IPS DF 4.7 (cell line): ENCODE measurements around the gene TMEM233.

Source experiments
- DNase-seq: peaks from one replicate; pipeline ENCODE4 v3.0.0-alpha.2; 2013; ENCODE audit warnings: low spot score; ENCODE audit errors: extremely low read depth

The TMEM233 gene

DNA sequence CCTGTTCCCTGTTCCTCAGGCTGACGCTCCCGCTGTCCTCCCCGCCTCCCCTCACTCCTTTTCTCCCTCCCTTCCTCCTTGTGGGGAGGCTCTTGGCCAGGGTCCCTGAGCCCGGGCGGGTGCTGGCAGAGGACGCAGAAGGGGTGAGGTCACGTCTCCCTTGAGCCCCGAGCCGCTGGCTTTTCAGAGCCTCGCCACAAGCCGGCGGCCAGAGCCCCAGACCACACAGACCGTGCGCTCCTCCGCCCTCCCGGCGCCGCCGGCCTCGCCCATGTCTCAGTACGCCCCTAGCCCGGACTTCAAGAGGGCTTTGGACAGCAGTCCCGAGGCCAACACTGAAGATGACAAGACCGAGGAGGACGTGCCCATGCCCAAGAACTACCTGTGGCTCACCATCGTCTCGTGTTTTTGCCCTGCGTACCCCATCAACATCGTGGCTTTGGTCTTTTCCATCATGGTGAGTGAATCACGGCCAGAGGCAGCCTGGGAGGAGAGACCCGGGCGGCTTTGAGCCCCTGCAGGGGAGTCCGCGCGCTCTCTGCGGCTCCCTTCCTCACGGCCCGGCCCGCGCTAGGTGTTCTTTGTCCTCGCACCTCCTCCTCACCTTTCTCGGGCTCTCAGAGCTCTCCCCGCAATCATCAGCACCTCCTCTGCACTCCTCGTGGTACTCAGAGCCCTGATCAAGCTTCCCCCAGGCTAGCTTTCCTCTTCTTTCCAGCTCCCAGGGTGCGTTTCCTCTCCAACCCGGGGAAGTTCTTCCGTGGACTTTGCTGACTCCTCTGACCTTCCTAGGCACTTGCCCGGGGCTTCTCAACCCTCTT lies at the start of gene TMEM233:
TSS of gene TMEM233 (plus strand) at position 197 of the 821 bp plus-strand sequence. CDS start at position 272, 75 bp downstream.
- DNase-seq: no peak

DNA sequence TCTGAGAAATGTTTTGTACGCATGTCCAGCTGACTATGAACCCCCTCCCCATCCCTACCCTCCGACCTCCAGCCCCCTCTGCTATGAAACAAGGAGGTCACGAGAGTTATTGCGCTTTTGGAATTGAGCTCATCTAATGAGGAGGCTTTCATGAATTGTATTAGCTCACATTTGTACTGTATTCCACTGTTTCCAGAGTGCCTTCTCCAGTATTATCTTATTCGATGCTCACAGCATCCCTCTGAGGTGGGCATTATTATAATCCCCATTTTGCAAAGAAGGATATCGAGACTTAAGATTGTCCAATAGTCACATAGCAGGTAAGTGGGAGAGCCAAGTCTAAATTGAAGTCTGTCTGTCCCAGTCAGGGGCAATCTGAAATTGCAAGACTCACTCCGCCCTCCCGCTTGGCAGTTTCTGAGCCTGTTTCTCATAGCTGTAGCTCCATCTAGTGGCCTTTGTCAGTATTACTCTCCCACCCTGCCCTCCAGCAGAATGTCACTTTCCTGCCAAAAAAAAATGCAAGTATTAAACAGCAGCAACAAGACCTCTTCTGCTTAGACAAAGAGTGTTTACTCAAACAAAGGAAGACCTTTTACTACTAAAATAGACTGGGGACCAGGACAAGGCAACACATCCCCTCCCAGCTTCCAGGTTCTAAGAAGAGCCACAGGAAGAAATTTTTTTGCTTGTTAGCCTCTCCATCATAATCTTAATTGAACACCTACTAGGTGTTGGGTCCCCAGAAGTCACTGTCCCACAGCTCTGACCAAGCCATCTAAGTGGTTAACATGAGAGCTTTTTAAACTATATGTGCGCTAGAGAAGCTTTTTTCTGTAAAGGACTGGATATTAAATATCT lies 48.6 kb upstream of the TMEM233 start:
- peak; percentile 74 for DNase-seq

DNA sequence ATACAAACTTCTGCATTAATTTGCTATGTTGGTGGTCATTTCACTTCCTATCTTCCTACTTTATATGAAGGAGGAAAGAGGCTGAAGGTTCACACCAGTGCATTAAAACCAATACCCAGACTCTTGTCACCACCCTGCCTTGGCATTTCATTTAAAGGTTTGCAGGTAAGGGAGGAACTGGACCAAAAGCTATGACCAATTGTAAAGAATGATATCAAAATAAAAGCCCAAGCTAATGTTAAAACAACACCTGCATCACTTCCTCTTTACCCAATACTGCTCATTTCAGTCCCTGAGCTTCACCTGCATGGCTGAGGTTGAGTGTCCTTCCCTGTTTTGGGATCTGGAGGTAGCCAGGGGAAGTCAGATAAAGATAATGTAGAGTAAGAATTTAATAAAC lies 47.2 kb upstream of the TMEM233 start:
- no peak for DNase-seq

DNA sequence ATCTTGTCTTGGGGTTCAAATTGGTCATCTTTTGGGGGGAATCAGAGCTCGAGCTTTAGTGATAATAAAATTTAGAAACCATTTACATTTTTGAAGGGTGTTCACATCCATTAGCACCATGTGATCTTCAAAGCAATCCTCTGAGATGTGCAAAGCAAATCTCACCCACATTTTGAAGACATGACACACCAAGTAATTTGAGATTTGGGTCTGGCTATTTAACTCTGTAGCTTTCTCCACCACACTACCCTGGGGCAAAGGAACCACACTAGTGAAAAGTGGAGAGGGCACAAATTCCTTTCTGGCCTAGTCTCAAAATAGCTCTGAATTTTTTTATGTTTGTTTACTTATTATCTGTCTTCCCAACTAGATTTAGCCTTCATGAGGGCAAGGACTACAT lies 46.6 kb upstream of the TMEM233 start:
- no peak for DNase-seq

DNA sequence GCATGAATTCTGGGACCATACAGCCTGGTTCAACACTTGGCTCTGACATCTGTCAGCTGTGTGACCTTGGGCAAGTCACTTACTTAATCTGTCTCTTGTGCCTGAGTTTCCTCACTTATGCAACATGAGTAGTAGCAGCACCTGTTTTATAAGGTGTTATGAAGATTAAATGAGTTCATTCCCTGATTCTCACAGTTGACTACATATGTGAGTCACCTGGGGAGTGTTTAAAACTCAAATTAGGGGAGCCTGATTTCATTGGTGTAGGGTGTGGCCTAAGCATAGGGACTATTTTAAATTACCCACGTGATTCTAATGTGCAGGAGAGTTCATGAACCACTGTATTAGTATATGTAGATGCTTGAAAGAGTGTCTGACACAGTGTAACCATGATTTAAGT lies 36.7 kb upstream of the TMEM233 start:
- DNase-seq: no peak

DNA sequence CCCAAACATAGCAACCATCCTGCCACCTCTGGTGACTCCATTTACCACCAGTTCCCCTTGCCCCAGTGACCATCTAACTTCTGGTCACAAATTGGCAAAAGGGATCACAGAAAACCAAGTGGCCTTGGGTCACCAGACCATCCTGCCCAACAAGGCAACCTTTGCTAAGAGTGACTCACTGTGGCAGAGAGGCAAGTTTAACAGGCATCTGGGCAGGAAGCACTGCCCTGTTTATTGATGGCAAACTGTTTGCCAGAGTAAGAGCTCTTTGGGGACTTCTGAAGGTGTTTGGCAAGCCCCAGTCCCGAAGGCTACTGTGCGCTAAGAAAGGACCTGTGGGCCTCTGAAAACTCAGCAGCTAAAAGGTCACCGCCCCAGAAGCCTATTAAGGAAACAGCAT lies 28.2 kb upstream of the TMEM233 start:
- no peak for DNase-seq

DNA sequence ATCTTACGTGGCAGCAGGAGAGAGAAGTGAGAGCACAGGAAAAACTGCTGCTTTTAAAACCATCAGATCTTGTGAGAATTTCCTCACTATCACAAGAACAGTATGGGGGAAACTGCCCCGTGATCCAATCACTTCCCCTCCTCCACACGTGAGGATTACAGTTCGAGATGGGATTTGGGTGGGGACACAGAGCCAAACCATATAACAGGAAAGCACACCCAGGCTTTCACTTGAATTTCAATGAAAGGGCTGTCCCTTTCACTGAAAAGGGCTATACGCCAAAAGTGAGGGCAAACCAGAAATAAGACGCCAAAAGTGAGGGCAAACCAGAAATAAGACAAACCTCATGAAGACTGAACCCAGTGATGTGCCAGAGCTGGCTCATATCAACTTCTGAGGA lies 22.8 kb upstream of the TMEM233 start:
- no peak for DNase-seq

DNA sequence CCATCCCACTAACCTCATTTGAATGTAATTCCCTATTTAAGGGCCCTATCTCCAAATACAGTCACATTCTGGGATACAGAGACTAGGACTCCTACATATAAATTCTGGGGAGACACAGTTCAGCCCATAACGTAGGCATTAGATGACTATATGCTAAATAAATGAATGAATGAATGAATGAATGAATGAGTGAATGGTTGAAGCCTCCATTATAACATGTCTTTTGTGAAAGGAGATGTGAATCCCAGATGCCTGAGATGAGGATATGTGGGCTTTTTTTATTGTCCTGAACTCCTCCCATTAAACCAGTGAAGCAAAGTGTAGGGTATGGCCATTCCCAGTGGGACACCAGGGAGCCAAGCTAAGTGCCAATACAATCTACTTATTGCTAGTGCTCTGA lies 20.5 kb upstream of the TMEM233 start:
- no peak for DNase-seq

DNA sequence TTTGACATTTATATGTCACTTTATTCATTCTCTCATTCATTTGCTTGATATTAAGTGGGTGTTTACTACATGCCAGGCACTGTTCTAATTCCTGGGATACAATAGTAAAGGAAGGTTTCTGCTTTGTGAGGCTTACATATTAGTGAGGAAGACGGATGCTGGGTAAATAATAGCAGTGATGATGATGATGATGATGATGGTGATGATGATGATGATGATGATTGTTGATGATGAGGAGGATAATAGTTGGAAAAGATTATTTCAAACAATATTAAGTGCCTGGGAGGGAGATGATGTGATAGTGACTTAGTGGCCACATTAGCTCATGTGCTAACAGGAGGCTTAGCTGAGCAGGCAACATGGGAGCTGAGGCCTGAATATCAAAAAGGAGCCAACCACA lies 19.3 kb upstream of the TMEM233 start:
- DNase-seq: no peak

DNA sequence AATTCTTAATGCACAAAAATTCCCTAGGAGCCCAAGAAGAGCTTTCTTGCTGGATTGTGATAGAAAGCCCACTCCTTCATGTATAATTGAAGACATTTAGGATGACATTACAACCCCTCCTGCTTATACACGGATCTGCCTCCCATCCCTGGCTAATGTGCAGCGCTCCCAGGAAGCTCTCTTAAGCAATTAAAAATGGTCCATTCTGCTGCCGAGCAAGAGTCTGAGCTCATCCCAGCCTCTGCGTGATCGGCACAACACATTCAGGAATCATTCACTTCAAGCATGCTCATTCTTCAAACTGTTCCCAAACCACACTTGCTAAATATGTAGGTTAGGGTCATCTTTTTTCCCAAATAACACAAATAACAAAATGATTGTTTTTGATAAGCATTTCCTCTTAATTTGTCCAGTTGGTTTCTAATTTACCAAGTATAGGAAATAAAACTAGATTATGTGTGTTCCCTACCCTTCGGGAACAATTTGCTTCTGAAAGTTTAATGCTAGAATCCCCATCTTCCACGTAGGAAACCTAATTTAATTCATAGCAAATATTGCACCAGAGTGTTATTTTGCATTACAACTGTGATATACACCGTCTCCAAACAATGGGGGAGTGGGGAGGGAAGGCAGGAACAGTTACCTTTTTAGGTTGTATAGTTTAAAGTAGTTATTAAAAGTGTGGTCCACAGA lies 17.3 kb upstream of the TMEM233 start:
- DNase-seq: no peak

DNA sequence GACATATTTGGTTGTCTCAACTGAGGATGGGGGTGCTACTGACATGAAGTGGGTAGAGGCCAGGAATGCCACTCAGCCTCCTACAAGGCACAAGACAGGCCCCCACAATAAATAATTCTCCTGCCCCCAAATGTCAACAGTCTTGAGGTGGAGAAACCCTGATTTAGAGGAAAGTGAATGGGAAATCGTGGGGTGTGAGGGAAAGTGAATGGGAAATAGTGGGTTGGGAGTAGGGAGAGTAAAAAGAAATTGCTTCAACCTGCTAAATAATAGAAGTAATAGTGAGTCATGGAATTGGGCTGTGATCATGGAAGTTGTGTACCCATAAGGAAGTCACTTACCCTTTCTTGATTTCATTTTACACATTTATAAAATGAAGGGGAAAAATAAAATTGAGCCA lies 16.7 kb upstream of the TMEM233 start:
- no peak for DNase-seq

DNA sequence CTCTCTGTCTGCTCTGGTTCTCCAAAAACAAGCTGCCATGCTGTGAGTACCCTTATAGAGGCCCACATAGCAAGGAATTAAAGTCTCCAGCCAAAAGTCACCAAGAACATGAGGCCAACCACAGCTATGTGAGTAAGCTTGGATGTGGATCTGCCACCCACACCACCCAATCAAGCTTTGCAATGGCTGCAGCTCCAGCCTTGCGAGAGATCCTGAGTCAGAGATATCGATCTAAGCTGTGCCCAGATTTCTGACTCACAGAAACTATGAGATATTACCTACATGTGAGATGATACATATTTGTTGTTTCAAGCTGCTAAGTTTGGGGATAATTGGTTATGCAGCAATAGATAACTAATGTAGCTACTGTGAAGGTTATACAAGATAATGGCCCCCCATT lies 15.5 kb upstream of the TMEM233 start:
- DNase-seq: no peak

DNA sequence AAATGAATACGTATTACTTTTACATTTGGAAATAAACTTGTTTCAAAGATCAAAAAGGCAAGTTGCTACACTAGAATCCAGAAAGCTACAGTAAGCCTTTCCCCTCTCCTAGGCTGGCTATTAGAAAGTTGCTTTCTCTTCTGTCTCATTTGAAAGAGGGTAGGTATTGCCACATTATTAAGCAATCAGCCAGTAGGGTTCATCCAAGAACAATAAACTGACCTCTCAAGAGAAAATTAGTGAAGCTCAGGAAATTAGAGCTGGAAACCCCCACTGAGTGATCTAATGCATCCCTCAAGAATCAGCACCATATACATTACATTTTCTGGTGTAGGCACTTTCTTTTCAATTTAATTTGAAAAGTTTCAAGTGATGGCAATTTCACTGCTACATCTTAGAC lies 4.5 kb upstream of the TMEM233 start:
- no peak for DNase-seq

DNA sequence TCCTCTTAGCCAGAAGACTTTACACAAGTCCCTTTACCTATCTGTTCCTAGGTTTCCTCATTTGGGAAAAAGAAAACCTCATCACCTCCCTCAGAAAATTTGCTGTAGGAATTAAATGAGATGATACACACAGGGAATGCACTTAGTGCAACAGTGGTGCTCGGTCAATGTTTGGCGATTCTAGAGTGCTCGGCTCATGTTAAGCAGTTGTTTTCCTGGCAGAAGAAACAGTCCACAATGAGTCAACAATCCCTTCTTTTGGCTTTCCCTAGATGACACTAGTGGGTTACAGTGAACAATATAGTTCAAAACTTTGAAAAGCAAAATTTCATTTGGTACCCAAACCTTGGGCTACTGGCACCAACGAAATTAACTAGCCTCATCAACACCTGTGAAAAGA lies 3.9 kb upstream of the TMEM233 start:
- no peak for DNase-seq

DNA sequence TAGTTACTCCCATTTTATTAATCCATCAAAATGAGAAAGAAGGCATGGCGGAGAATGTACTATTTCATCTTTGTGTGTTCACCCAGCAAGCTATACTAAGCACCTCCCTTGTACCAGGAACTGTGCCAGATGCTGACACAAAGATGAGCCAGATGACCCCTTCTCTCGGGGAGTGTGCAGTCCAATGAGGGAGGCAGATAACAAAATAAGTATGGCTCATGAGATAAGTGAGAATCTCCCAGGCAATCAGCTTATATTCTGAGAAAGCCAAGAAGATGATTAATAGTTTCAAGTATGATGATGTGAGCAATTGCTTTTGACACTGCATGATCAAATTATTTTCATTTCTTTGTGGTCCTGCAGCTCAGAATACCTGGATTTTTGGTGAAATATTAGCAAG lies 1.3 kb upstream of the TMEM233 start:
- DNase-seq: no peak

DNA sequence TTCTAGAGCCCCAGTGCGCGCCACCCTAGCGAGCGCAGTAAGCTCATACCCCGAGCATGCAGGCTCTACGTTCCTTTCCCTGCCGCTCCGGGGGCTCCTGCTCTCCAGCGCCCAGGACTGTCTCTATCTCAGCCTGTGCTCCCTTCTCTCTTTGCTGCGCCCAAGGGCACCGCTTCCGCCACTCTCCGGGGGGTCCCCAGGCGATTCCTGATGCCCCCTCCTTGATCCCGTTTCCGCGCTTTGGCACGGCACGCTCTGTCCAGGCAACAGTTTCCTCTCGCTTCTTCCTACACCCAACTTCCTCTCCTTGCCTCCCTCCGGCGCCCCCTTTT lies 791 bp downstream of the TMEM233 start:
- no peak for DNase-seq

DNA sequence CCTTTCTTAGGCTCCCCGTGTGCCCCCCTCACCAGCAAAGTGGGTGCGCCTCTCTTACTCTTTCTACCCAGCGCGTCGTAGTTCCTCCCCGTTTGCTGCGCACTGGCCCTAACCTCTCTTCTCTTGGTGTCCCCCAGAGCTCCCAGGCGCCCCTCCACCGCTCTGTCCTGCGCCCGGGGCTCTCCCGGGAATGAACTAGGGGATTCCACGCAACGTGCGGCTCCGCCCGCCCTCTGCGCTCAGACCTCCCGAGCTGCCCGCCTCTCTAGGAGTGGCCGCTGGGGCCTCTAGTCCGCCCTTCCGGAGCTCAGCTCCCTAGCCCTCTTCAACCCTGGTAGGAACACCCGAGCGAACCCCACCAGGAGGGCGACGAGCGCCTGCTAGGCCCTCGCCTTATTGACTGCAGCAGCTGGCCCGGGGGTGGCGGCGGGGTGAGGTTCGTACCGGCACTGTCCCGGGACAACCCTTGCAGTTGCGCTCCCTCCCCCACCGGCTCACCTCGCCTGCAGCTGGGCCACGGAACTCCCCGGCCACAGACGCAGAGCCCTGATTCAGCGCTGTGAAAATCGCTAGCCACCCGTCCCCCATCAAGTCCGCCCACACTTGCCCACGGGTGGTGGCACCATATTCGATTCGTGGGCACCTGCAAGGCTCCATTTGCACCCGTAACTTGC lies 1.3 kb downstream of the TMEM233 start:
- DNase-seq: no peak

DNA sequence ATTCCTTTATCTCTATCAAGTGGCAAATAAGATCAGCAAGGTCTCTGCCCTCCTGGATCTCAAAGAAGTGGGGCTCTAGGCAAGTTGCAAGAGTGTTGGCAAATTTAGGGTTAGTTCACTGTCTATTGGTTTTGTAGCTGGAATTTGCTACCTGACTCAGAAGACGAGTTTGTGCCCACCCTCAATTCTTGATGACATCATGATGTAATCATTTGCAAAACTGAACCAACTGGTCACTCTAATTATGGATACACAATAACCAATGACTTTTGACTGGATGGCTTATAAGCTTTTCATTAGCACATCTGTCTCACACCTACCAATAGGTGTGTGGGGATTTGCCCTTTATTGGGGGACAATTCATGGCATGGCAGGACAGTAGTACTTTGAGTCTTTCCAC lies 4.6 kb downstream of the TMEM233 start:
- no peak for DNase-seq

DNA sequence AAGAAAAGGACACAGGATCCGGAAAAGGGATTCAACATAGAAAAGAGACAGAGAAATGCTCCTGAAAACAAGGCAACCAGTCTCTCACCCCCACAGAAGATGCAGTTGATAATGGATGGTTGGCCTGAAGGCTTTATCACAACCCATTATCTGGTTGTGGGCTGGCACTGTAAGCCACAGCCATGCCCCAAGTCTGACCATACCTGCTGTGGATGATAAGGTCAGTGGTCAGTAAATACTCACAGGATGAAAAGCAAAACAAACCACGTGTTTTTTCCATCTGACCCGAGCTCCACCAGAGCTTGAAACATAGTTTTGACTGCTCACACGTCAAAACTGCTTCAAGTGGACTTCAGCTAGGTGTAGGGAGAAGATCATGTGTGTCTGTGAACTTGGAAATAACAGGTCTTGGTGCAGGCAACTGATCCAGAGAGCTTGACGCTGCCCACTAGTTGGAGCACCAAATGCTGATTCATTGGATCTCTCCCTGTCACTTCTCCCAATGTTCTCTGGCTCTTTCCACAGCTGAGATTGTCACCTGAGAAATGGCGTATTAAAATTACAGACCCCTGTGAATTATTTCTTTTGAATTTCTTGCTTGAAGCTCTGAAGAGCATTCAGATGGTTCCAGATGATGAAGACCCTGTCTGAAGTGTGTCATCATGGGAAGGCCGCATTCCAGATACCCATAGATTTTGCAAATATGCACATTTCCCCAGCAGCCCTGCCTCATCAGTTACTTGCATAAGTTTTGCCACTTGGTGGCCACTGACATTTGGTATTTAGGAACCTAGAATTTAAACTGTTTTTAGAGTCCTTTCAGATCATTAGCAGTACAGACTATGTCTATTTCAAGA lies 8.5 kb downstream of the TMEM233 start:
- no peak for DNase-seq

DNA sequence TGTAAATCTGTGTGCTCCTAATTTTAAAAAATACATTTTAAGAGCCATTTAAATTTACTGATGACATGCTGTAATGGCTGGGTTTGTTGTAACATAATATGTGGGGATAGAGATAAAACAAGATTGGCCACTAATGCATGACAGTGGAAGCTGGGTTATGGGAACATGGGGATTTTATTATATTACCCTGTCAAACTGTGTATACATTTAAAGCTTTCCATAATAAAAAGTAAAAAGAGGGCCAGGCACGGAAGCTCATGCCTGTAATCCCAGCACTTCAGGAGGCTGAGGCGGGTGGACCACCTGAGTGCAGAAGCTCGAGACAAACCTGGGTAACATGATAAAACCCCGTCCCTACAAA lies 9.1 kb downstream of the TMEM233 start:
- no peak for DNase-seq

DNA sequence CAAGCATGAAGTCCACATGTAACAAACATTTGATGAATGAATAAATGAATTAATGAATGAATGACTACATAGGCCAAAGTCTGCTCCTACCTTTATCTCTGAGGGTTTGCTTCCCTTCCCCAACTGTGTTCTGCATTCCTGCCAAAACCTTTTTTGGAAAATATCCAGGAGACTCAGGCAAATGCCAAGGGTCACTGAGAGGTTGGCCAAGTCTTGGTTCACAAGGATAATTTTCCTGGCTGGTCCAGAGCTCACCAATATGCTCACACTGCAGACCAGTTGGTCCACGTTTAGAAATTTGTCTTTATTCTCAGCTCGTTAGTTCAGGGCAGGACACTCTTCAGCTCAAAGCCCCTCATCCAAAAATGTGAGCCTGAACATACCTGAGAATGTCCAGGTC lies 10.2 kb downstream of the TMEM233 start:
- no peak for DNase-seq
